Measurements from ENCODE around the gene ANKS1B. TPM values are rescaled to one million over a fixed set of nuclear protein-coding genes. Genes with fewer than 3 reads are reported as not detected.

ANKS1B gene
- total RNA-seq, 4 donors from 2014 or later, result 4.9 to 15.4 (median 9.4) TPM

DNA sequence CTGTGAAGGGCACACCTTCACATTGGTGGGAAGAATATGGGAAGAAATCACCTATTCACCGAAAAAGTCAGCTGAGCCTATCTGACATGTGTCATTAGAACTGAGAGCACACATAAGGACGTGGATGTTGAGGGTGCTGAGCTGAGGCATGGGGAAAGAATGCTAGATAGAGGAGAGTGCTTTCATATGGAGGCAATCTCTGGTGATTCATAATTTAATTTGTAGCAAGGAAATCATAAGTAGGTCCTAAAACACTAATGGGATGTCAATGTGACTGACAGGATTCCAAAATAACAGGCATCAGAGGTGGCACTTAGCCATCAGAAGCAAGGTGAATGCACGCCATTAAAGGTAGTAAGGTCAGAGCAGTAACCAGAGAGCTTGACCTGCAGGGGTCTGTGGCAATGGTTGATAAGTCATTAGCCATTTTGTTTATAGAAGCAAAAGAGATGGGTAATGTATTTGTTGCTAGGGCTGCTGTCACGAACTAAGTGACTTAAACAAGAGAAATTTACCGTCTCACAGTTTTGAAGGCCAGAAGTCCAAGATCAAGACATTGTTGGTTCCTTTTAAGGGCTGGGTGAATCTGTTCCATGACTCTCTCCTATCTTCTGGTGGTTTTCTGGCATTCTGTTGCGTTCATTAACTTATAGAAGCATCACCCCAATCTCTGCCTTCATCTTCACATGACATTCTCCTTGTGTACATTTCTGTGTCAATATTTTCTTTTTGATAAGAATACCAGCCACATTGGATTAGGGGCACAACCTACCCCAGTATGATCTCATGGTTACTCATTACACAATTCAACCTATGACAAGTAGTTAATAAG is 69.3 kb downstream of the ANKS1B start:
- Histone ChIP-seq H3K9me3 (no peaks in the 10 kb centered on the region), H3K27ac (no peak overlapping the region), H3K4me3 (no peak overlapping the region), H3K4me1 (peaks cover 3% of the 10 kb centered on the region), H3K27me3 (no peaks in the 10 kb centered on the region), H3K36me3 (no peaks in the 10 kb centered on the region)
- no peak for DNase-seq (ENCODE audit: low spot score in 2 of 2)
- TF ChIP-seq EP300 (IDR thresholded peaks at IDR 0.05) (no peak), POLR2AphosphoS5 (IDR thresholded peaks at IDR 0.05) (no peak), POLR2A (IDR thresholded peaks at IDR 0.05) (no peak)
- WGBS, result 93% methylated on average over 6 of the region's 6 CpGs

DNA sequence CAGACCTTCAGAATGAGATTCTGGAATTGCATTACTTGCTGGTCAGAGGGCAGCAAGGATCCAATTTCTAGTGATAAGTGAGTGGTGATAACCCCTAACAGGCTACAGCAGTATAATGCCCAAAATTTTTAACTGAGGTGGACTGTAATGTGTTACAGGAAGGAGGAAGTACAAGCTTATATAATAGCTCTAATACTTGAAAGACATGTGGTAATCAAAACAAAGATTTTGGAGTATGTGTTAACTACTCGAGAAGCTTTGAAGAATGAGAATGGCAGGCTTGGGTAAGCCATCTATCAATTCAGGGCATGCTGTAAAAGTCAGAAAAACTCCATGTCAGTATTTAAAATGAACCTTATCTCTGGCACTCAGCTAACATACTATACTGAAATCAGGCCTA is 70.5 kb downstream of the ANKS1B start:
- Histone ChIP-seq H3K27ac (no peak overlapping the region), H3K4me3 (no peak overlapping the region), H3K36me3 (no peaks in the 10 kb centered on the region), H3K4me1 (peaks cover 3% of the 10 kb centered on the region), H3K9me3 (no peaks in the 10 kb centered on the region), H3K27me3 (no peaks in the 10 kb centered on the region)
- WGBS, result 45% methylated on average over 1 of the region's 1 CpG
- no peak for DNase-seq (ENCODE audit: low spot score in 2 of 2)
- TF ChIP-seq, protein P1, sequence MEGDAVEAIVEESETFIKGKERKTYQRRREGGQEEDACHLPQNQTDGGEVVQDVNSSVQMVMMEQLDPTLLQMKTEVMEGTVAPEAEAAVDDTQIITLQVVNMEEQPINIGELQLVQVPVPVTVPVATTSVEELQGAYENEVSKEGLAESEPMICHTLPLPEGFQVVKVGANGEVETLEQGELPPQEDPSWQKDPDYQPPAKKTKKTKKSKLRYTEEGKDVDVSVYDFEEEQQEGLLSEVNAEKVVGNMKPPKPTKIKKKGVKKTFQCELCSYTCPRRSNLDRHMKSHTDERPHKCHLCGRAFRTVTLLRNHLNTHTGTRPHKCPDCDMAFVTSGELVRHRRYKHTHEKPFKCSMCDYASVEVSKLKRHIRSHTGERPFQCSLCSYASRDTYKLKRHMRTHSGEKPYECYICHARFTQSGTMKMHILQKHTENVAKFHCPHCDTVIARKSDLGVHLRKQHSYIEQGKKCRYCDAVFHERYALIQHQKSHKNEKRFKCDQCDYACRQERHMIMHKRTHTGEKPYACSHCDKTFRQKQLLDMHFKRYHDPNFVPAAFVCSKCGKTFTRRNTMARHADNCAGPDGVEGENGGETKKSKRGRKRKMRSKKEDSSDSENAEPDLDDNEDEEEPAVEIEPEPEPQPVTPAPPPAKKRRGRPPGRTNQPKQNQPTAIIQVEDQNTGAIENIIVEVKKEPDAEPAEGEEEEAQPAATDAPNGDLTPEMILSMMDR (IDR thresholded peaks at IDR 0.05), result no peak
- TF ChIP-seq EP300 (IDR thresholded peaks at IDR 0.05) (no peak), POLR2A (IDR thresholded peaks at IDR 0.05) (no peak), POLR2AphosphoS5 (IDR thresholded peaks at IDR 0.05) (no peak)

DNA sequence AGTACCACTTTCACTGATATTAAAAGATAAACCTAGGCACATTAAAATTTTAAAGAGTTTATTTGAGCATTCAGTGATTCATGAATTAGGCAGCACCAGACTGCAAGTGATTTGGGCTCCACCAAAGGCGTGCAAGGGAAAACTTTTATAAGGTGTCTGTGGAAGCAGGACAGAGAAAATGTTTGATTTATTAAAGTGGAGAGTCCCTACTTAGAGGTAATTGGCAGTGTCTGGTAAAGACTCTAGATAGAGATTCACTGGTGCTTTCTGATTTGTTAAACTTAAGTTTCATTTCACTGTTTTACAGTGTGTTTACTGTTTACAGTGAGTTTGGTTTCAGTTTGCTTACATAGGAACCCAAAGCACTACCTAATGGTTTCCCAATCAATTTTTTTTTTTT is 72.8 kb downstream of the ANKS1B start:
- Histone ChIP-seq H3K27me3 (no peaks in the 10 kb centered on the region), H3K27ac (no peak overlapping the region), H3K4me3 (no peak overlapping the region), H3K4me1 (no peaks in the 10 kb centered on the region), H3K36me3 (no peaks in the 10 kb centered on the region), H3K9me3 (no peaks in the 10 kb centered on the region)
- TF ChIP-seq POLR2AphosphoS5 (IDR thresholded peaks at IDR 0.05), result no peak
- TF ChIP-seq, protein P1 (IDR thresholded peaks at IDR 0.05), result no peak
- no peak for TF ChIP-seq EP300 (IDR thresholded peaks at IDR 0.05)
- no peak for TF ChIP-seq POLR2A (IDR thresholded peaks at IDR 0.05)
- DNase-seq (ENCODE audit: low spot score in 2 of 2), result no peak
- 50% methylated on average over 1 of the region's 1 CpG for WGBS

DNA sequence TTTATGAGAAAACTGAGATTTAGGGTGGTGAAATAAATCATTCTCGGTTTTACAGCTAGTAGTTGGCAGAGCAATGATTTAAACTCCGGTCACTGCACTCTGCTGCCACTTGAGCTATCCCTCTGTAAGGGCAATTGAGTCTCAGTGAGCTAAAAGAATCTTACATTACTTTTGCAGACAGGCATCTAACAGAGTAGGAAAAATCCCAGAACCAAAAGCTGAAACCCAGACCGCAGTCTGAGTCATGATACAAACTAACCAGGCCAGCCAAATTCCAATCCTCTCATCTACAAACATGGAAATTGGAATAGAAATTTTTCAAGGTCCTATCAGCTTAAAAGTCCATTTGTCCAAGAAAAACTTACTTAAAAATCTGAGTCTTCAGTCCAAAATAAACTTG is 73.7 kb downstream of the ANKS1B start:
- H3K36me3 ChIP-seq, result no peaks in the 10 kb centered on the region
- 43% methylated on average over 3 of the region's 3 CpGs for WGBS
- no peak overlapping the region for H3K27ac ChIP-seq
- H3K4me3 ChIP-seq, result no peak overlapping the region
- H3K27me3 ChIP-seq, result no peaks in the 10 kb centered on the region
- H3K4me1 ChIP-seq, result no peaks in the 10 kb centered on the region
- no peaks in the 10 kb centered on the region for H3K9me3 ChIP-seq
- TF ChIP-seq POLR2A (IDR thresholded peaks at IDR 0.05), result no peak
- TF ChIP-seq, protein P1 (IDR thresholded peaks at IDR 0.05), result no peak
- TF ChIP-seq POLR2AphosphoS5 (IDR thresholded peaks at IDR 0.05), result no peak
- TF ChIP-seq EP300 (IDR thresholded peaks at IDR 0.05), result no peak
- no peak for DNase-seq (ENCODE audit: low spot score in 2 of 2)

DNA sequence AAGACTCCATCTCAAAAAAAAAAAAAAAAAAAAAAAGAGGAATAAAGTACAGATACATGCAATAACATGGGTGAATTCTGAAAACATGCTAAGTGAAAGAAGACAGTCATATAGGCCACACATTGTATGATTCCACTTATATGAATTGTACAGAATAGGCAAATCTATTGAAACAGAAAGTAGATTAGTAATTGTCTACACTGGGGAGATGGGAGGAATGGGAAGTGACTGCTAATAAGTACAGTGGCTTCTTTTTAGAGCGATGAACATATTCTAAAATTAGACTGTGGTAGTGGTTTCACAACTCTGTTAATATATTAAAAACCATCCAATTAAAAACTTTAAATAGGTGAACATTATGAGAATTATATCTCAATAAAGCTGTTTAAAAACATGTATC is 74.4 kb downstream of the ANKS1B start:
- Histone ChIP-seq H3K36me3 (no peaks in the 10 kb centered on the region), H3K9me3 (no peaks in the 10 kb centered on the region), H3K27ac (no peak overlapping the region), H3K4me1 (no peaks in the 10 kb centered on the region), H3K4me3 (no peak overlapping the region), H3K27me3 (no peaks in the 10 kb centered on the region)
- 59% methylated on average over 1 of the region's 1 CpG for WGBS
- no peak for DNase-seq (ENCODE audit: low spot score in 2 of 2)
- TF ChIP-seq EP300 (IDR thresholded peaks at IDR 0.05) (no peak), POLR2AphosphoS5 (IDR thresholded peaks at IDR 0.05) (no peak), POLR2A (IDR thresholded peaks at IDR 0.05) (no peak)
- TF ChIP-seq, protein P1 (IDR thresholded peaks at IDR 0.05), result no peak

Measured in suprapubic skin (tissue), 4 donors.